C4-2B (cell line): ENCODE measurements around the gene TSHB.

Source experiments
- H3K27ac ChIP-seq: fragments of 450-650 bp; 2 replicates; pipeline ENCODE4 v1.5.1; 2017
- CTCF ChIP-seq: fragments of 450-650 bp; conservative IDR thresholded peaks from 2 replicates; pipeline ENCODE4 v1.5.1; 2017; ENCODE audit warnings: mild to moderate bottlenecking
- ZFX ChIP-seq: fragments of 450-650 bp; IDR thresholded peaks from 2 replicates; pipeline ENCODE4 v1.6.1; 2017

The TSHB gene

GRCh38 chr1:115057661-115058254, 28.1 kb downstream of the TSHB start:
- H3K27ac ChIP-seq = no peak overlapping the region
- TF ChIP-seq CTCF (no peak), ZFX (no peak)

DNA sequence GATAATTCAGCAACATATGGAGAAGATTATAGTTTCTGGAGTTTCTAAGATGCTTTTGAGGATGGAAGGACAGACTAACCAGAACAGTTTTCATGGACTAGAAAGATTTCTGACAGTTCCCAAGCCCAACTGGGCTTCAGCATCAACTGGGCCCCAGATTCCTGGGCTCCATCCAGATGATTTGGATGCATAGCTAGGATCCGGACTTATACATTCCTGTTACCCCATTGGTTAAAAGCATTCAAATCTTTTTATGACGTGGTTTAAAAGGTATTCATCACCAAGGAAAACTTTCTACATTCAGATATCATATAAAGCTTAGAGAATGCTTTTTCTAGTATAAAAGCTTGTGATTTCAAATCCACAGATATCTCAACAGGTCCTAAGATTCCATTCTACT, 29.7 kb downstream of the TSHB start:
- H3K27ac ChIP-seq = no peak overlapping the region
- TF ChIP-seq ZFX (no peak), CTCF (no peak)

- TF ChIP-seq CTCF = no peak
- TF ChIP-seq ZFX = no peak
Observed at GRCh38 chr1:115060501-115060900, 30.9 kb downstream of the TSHB start.

DNA sequence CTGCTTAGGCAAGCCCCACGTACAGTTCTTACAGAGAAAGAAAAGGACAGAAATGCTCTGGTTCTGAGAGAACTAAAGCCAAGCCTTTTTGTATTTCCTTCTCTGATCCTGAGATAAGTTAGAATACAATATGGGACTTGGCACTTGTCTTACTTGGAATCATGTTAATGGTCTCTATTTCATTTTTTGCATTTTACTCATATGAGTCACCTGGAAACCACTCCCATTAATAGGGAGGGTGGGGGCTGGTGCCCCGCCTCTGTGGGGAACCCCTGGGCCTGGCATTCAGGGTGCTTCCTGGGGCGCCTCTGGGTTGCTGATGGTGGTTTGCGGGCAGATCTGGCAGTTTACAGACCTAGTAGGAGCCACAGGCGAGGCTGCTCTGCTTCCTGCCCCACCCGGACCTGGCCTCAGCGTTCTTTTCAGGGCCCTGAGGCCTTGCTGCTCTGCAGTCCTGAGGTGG, 32.9 kb downstream of the TSHB start:
- TF ChIP-seq CTCF = no peak
- no peak for TF ChIP-seq ZFX
- no peak overlapping the region for H3K27ac ChIP-seq

More at GRCh38 chr1:115060501-115060900, 30.9 kb downstream of the TSHB start:
- H3K27ac ChIP-seq = no peak overlapping the region

- TF ChIP-seq CTCF (no peak), ZFX (no peak)
- H3K27ac ChIP-seq = no peak overlapping the region
Observed at GRCh38 chr1:115063228-115063901, 33.7 kb downstream of the TSHB start.

GRCh38 chr1:115064461-115064860, 34.8 kb downstream of the TSHB start:
- TF ChIP-seq ZFX (no peak), CTCF (no peak)

GRCh38 chr1:115065021-115065420, 35.4 kb downstream of the TSHB start:
- no peak for TF ChIP-seq CTCF
- TF ChIP-seq ZFX = no peak
- no peak overlapping the region for H3K27ac ChIP-seq

More at GRCh38 chr1:115064461-115064860, 34.8 kb downstream of the TSHB start:
- no peak overlapping the region for H3K27ac ChIP-seq
